ENCODE results near the gene PRKN.

PRKN gene

DNA sequence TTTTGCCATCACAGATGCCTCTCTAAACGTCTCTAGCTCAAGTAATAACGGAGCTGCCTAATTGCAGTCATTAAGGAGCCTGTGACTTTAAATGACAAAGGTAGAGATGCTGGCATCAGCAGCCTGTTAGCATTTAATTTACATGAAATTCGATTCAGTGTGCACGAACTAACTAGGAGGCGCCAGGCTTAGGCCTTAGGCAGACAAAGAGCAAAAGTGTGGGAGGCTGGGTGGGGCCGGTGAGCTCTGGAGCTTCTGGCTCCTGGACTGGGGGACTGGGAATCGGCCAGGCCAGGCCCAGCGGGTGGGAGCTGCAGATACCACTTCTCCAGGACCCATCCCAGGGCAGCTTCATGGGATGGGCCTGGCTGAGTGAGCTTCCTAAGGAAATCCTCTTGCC lies 1283.7 kb downstream of the PRKN start:
- no peak for DNase-seq (ENCODE audit: low read depth)

DNA sequence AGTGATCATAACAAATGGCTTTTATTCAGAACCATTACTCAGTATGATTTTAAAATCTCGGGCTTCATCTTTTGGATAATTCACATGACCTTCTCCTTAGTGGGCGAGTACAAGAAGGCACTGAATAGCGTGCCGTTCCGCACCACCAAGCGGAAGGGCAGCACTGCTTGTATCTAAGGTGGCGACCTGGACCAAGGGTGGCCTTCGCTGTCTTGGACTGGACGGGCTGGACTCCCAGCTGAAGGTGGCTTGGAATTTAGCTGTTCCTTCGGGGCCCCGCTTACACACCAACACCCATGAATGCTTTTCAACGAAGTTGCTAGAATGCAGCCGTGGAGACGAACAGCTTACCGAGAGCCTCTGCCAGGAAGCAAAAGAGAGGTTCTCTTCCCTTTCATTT lies 1285.1 kb downstream of the PRKN start:
- DNase-seq (ENCODE audit: low read depth) = no peak

GRCh38 chr6:161440299-161440698 lies 1287.3 kb downstream of the PRKN start:
- no peak for DNase-seq (ENCODE audit: low read depth)

- DNase-seq (ENCODE audit: low read depth) = peak; percentile 92
These were observed 1288.5 kb downstream of the PRKN start for GRCh38 chr6:161439093-161439492.

DNA sequence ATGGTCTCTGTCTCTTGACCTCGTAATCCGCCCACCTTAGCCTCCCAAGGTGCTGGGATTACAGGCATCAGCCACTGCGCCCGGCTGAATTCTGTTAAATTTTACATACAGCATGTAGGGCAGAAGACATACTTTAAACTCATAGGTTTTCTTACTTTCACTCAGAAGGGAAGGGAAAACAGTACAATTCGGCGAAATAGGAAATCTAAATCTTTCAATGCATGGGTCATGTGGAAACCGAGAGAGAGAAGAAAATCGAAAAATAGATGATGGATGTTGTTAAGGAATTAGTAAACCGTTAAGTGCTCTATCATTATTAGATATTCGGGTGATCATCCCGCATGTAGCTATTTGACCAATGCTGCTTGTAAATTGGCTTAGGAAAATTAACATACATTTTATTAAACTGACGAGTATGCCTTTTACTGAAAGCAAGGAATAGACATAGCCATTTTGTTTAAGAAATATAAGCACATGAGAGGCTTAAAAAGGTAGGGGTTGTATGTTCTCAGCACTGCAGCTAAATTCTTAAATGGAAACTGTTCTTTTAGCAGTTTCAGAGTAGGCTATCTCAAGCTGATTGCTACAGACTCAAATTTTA lies 1289.0 kb downstream of the PRKN start:
- DNase-seq (ENCODE audit: low read depth) = no peak

- peak; percentile 69 for DNase-seq (ENCODE audit: low read depth)
These were observed 1289.7 kb downstream of the PRKN start for GRCh38 chr6:161437851-161438250.

DNA sequence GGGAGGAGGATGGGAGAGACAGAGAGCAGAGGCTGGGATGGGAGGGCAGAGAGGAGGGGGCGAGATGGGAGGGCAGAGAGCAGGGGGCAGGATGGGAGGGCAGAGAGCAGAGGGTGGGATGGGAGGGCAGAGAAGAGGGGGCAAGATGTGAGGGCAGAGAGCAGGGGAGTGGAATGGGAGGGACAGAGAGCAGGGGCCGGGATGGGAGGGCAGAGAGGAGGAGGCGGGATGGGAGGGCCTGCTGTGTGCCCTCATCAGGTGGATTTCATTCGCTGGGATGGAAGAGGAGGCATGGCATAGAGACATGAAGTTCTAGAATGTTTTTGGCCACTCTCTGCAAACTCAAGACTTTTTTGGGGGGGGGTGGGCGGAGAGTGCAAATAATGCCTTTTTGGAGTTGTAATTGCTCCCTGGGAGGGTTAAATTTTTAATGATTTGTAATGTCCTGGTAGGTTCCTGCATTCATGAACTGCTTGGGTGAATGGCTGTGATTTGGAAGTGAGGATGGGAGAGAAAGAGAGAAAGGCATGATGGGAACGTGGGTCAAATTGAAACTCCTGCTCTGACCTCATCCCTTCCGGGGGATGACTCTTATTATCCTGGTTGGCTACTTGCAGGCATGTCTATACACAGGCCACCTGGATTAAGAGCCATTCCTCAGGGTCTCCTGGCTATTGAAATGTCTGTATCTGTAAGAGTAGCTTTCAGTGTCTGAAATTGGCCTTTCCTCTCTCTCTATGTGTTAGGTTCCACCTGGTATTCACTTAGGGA lies 1291.3 kb downstream of the PRKN start:
- peak; percentile 30 for DNase-seq (ENCODE audit: low read depth)

GRCh38 chr6:161435748-161436070 lies 1291.9 kb downstream of the PRKN start:
- DNase-seq (ENCODE audit: low read depth) = no peak

DNA sequence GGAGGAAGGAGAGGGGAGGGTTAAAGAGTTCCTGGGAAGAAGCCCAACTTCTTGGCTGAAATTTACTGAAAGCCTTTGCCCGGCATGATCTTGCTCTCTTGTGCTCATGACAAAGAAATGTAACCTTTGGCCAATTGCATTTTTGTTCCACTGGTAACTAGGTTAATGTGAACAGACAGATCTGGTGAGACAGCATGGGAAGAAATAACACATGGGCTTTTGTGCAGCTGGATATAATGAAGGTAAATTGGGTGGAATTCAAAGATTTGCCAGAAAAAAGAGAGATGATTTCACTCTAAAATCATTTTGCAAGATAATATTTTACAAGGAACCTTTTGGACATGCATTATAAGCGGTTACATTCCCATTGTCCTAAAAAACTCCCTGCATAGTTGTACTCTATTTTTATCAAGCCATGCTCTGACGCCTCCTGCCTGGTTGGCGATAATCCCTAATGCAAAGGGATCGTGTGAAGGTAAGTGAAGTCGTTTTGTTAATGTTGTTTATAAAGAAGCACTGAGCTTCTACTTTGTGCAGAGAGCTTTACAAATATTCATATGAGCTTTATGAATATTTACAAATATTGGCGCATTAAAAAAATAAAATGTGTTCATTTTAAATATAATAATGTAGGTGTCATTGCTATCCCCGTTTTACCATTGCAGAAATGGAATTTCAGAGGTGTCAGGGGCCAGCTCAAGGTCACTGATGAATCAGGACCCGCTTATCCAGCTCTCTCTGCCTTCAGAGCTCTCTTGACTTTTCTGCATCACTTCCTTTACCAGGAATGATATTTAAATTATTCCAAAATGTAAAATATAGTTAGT lies 1292.4 kb downstream of the PRKN start:
- DNase-seq (ENCODE audit: low read depth) = peak; percentile 91

DNA sequence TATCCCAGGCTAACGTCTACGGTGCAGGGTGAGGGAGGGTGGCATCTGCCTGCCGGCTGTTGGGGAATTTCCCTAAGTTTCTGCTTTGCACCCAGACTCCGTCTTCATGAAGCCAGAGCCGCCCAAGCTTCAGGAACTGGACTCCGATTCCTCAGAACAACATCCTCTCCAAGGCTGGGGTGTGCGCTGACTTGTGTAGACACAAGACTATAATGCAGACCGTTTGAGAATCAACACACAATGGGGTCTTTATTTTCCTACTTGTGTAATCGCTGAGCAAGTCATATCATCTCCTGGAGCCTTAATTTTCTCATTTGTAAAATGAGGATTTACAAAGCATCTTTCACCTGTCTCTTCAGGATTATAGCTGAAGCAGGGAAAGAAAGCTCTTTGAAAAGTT lies 1293.2 kb downstream of the PRKN start:
- DNase-seq (ENCODE audit: low read depth) = peak; percentile 43

- DNase-seq (ENCODE audit: low read depth) = no peak
These were observed 1295.0 kb downstream of the PRKN start for GRCh38 chr6:161432546-161432945.

DNA sequence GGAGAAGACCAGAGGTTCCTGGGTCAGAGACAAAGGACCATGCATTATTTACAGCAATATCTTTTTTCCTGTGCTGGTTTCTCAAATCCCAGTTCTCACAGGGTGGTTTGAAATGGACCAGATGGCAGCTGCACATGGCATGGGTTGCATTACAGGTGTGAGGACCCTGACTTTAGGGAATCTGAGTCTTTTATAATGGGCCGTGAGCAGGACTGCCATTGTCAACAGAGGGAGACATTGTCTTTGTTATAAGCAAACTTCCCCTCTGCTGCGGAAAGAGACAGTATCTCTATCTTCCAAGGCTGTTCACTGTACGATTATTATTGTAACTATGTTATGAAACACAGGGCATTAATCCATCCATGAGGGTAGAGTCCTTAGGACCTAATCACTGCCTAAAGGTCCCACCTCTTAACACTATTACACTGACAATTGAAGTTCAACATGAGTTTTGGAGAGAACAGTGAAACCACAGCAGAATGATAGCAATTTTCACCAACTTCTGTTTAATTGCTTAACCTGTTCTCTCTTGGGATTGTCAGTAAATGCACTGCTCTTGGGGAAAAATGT lies 1297.6 kb downstream of the PRKN start:
- DNase-seq (ENCODE audit: low read depth) = peak; percentile 57

- DNase-seq (ENCODE audit: low read depth) = no peak
These were observed 1303.1 kb downstream of the PRKN start for GRCh38 chr6:161424421-161424820.

GRCh38 chr6:161422710-161423680 lies 1304.6 kb downstream of the PRKN start:
- peak; percentile 67 for DNase-seq (ENCODE audit: low read depth)

GRCh38 chr6:161418463-161418945 lies 1309.1 kb downstream of the PRKN start:
- DNase-seq (ENCODE audit: low read depth) = peak; percentile 85

- DNase-seq (ENCODE audit: low read depth) = peak; percentile 83
These were observed 1309.7 kb downstream of the PRKN start for GRCh38 chr6:161417717-161418462.

DNA sequence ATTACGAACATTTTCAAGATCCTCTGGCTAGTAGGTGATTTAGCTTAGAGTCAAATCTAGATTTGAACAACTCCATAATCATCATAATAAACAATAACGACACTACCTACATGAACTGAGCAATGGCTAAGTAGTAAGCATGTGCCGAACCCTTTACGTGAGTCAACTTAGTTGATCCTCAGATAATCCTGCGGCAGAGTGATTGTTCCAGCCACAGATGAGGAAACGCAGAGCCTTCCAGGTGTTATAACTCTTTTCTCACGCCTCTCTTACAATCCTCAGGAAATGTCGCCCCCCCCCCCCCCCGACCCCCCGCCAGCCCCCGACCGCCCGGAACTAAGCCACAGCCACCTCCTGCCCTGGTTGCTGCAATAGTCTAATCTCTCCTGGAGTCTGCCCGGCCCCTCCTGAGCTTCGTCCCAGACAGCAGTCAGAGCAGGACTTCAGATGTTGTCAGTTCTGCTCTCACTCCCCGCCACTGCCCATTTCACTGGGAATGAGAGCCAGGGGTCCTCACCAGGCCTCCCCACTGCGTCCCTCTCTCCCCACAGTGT lies 1312.2 kb downstream of the PRKN start:
- DNase-seq (ENCODE audit: low read depth) = no peak

DNA sequence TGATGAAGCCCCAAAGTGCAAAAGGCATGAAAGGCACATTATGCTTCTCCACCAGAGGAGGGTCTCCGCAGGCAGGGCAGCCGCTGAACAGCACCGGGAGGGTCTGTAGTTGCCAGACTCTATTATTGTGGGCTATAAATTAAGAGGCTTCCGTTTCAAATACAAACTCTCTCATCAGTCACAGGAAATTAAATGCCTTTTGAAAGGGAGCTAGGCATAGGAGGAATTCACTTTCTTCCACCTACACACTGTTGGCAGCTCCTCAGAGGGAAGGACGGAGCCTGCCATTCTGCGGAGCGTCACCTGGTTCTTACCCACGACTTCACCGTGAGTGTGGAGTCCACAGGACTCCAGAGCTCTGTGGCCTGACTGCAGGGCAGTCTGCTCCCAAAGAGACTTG lies 1312.9 kb downstream of the PRKN start:
- no peak for DNase-seq (ENCODE audit: low read depth)

- peak; percentile 33 for DNase-seq (ENCODE audit: low read depth)
These were observed 1313.4 kb downstream of the PRKN start for GRCh38 chr6:161414180-161414579.

DNA sequence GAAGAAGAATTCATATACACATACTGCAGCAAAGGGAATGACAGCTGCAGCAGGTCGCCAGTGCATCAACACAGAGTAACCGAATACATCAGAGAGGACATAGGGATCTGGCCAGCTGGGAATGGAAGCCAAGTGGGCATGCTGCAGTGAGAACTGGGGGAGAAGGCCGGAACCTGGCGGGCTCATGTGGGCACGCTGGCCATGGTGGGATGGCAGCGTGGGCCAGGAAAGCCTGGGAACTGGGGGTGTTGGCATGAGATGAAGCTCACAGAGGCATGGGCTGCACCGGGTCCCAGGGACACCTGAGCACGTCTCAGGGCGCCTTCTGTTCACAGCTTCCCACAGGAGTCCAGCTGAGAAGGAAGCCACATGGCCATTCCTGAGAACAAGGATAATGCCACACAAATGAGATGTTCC lies 1314.2 kb downstream of the PRKN start:
- DNase-seq (ENCODE audit: low read depth) = no peak

All from ELR (cell line).